Sigmoid colon (tissue), 7 donors: ENCODE measurements around the gene ETFBKMT. TPM values are rescaled to one million over a fixed set of nuclear protein-coding genes. Genes with fewer than 3 reads are reported as not detected.

Experiments used
- DNase-seq: peaks from one replicate; pipeline ENCODE4 v3.0.0-alpha.2; 2019
- H3K27ac ChIP-seq, 4 donors: fragments of 200-600 bp; sonication (generic); one replicate each; pipeline ENCODE4 v1.5.1; 2016 to 2019; ENCODE audit warnings: mild to moderate bottlenecking in 1 of 4
- H3K27me3 ChIP-seq, 3 donors: fragments of 200-600 bp; sonication (generic); one replicate each; pipeline ENCODE4 v1.5.1; 2019; ENCODE audit warnings: mild to moderate bottlenecking in 1 of 3
- H3K36me3 ChIP-seq, 4 donors: fragments of 200-600 bp; sonication (generic); one replicate each; pipeline ENCODE4 v1.5.1; 2016 to 2019
- H3K4me1 ChIP-seq, 4 donors: fragments of 200-600 bp; sonication (generic); one replicate each; pipeline ENCODE4 v1.5.1; 2017 to 2019
- H3K4me3 ChIP-seq, 4 donors: fragments of 200-600 bp; sonication (generic); one replicate each; pipeline ENCODE4 v1.5.1; 2017 to 2019; ENCODE audit warnings: mild to moderate bottlenecking in 2 of 4, moderate library complexity in 1 of 4
- H3K9me3 ChIP-seq, 4 donors: fragments of 200-600 bp in 3 of 4; sonication (generic) in 3 of 4; one replicate each; pipeline versions ENCODE4 v1.5.1 to v1.6.1; 2013 to 2019
- CTCF ChIP-seq, 4 experiments: fragments of 450-650 bp in 3 of 4; fragments of 200-600 bp in 1 of 4; IDR thresholded peaks; one replicate each; pipeline ENCODE4 v1.5.1; 2016 to 2019; ENCODE audit warnings: antibody characterized with exemption in 4 of 4, mild to moderate bottlenecking in 3 of 4, moderate library complexity in 2 of 4
- EP300 ChIP-seq, 4 donors: sonication (generic); formaldehyde crosslinking; IDR thresholded peaks; one replicate each; pipeline ENCODE4 v1.6.1; 2017; ENCODE audit warnings: antibody characterized with exemption in 4 of 4
- POLR2A ChIP-seq, 2 donors: fragments of 450-650 bp; IDR thresholded peaks; one replicate each; pipeline ENCODE4 v1.6.1; 2016; ENCODE audit warnings: antibody characterized with exemption in 2 of 2, mild to moderate bottlenecking in 2 of 2, moderate library complexity in 2 of 2
- POLR2AphosphoS5 ChIP-seq, 4 donors: sonication (generic); formaldehyde crosslinking; IDR thresholded peaks; one replicate each; pipeline ENCODE4 v1.6.1; 2017; ENCODE audit warnings: antibody characterized with exemption in 4 of 4
- WGBS, 2 donors: extraction: QIAGEN DNeasy Blood & Tissue Kit; methylation state at CpG; one replicate each; pipeline ENCODE4 v1.1.7; 2013; 5-methylcytosine and 5-hydroxymethylcytosine counted together
- intact Hi-C: fragments of 100-400 bp; cut with DNase I; formaldehyde crosslinking; loops from one replicate; pipeline ENCODE4 v1.15.1; 2023
- polyA plus RNA-seq, 3 donors: library from polyadenylated mRNA; stranded (reverse); fragments of 200-250 nt; gene quantifications; one replicate each; pipeline ENCODE4 v1.2.3, GENCODE V29; 2013
- total RNA-seq, 4 donors: library from RNA; depleted of rRNA; stranded (reverse); fragments of >200 nt; gene quantifications; one replicate each; pipeline ENCODE4 v1.1.0, GENCODE V29; 2016
- donor health status: healthy with polysubstance abuse.
- donor health status: Bipolar disorder and iron deficiency.
- donor health status: healthy.

ETFBKMT gene
- total RNA-seq (1 to 10 TPM; 2.5 to 4.4 (median 3.0) TPM), polyA plus RNA-seq (1 to 10 TPM; 1.2 to 2.3 (median 1.4) TPM)

GRCh38 chr12:31659087-31659942 lies at the start of gene ETFBKMT:
TSS of gene ETFBKMT (plus strand) at chr12:31659688. CDS start at chr12:31661954, 2,266 bp downstream.
- H3K4me1 ChIP-seq = peaks cover 0 to 6% (median 4%) of the 10 kb centered on the region in 4 donors
- intact Hi-C loops = loop anchor here (2.0 to 5.0 kb wide), 4 partner anchors 69 to 1018 kb away; partner anchors contain the start of genes AMN1, DNM1L and SINHCAF
- H3K27ac ChIP-seq = peak within 1 kb of the TSS; percentile 91 to 96 (median 94)
- peak within 1 kb of the TSS; percentile 61 to 75 (median 70) for H3K4me3 ChIP-seq
- peak; percentile 43 to 72 (median 66) for TF ChIP-seq POLR2AphosphoS5 (IDR thresholded peaks at IDR 0.05)
- peak in 2 of 4 experiments; percentile 28 to 63 for TF ChIP-seq CTCF (IDR thresholded peaks at IDR 0.05)
- TF ChIP-seq EP300 (IDR thresholded peaks at IDR 0.05) = no peak
- TF ChIP-seq POLR2A (IDR thresholded peaks at IDR 0.05) = no peak
- DNase-seq = peak; percentile 94
- H3K9me3 ChIP-seq = no peaks in the 10 kb centered on the region
- WGBS, 2 donors = 1 to 4% methylated on average over 47 of the region's 47 CpGs
- no peaks in the 10 kb centered on the region for H3K27me3 ChIP-seq
- H3K36me3 ChIP-seq = peaks cover 0 to 7% (median 0%) of the 10 kb centered on the region in 4 donors

- Histone ChIP-seq H3K27ac (no peak overlapping the region), H3K9me3 (peaks cover 0 to 5% (median 2%) of the 10 kb centered on the region in 4 donors), H3K27me3 (no peaks in the 10 kb centered on the region), H3K4me1 (no peaks in the 10 kb centered on the region), H3K4me3 (no peak overlapping the region), H3K36me3 (no peaks in the 10 kb centered on the region)
- WGBS, 2 donors = 84 to 91% methylated on average over 2 of the region's 2 CpGs
- TF ChIP-seq POLR2AphosphoS5 (IDR thresholded peaks at IDR 0.05) = no peak
- TF ChIP-seq EP300 (IDR thresholded peaks at IDR 0.05) = no peak
- TF ChIP-seq CTCF (IDR thresholded peaks at IDR 0.05) = no peak
- TF ChIP-seq POLR2A (IDR thresholded peaks at IDR 0.05) = no peak
- intact Hi-C loops = no loop called here
- no peak for DNase-seq
Observed at GRCh38 chr12:31612819-31613218, 46.7 kb upstream of the ETFBKMT start.

- no peak overlapping the region for H3K27ac ChIP-seq
- no peak for DNase-seq
- no peaks in the 10 kb centered on the region for H3K4me1 ChIP-seq
- no peaks in the 10 kb centered on the region for H3K27me3 ChIP-seq
- intact Hi-C loops = no loop called here
- WGBS, 2 donors = 86 to 89% methylated on average over 3 of the region's 3 CpGs
- no peak overlapping the region for H3K4me3 ChIP-seq
- H3K36me3 ChIP-seq = no peaks in the 10 kb centered on the region
- TF ChIP-seq POLR2AphosphoS5 (IDR thresholded peaks at IDR 0.05) (no peak), CTCF (IDR thresholded peaks at IDR 0.05) (no peak)
- H3K9me3 ChIP-seq = no peaks in the 10 kb centered on the region
Observed at GRCh38 chr12:31618228-31619025, 41.1 kb upstream of the ETFBKMT start.

- no peaks in the 10 kb centered on the region for H3K27me3 ChIP-seq
- no peak for DNase-seq
- H3K4me3 ChIP-seq = no peak overlapping the region
- TF ChIP-seq CTCF (IDR thresholded peaks at IDR 0.05) (no peak), POLR2AphosphoS5 (IDR thresholded peaks at IDR 0.05) (no peak), POLR2A (IDR thresholded peaks at IDR 0.05) (no peak), EP300 (IDR thresholded peaks at IDR 0.05) (no peak)
- H3K9me3 ChIP-seq = no peaks in the 10 kb centered on the region
- intact Hi-C loops = no loop called here
- H3K27ac ChIP-seq = no peak overlapping the region
- no peaks in the 10 kb centered on the region for H3K4me1 ChIP-seq
- WGBS, 2 donors = 60 to 87% methylated on average over 2 of the region's 2 CpGs
- no peaks in the 10 kb centered on the region for H3K36me3 ChIP-seq
Observed at GRCh38 chr12:31620311-31620710, 39.2 kb upstream of the ETFBKMT start.
